ENCODE data around the gene CCR9.

- TF ChIP-seq POLR2AphosphoS5 (IDR thresholded peaks at IDR 0.05; ENCODE audit: low read depth, low read length) (no peak), TAF1 (IDR thresholded peaks at IDR 0.05; ENCODE audit: low read depth, low read length) (no peak), POLR2A (IDR thresholded peaks at IDR 0.05; ENCODE audit: low read depth, low read length) (no peak)
These were observed 11.5 kb upstream of the CCR9 start for GRCh38 chr3:45874677-45875346.
